H1 (cell line): ENCODE data around the gene OTOF. TPM values are rescaled to one million over a fixed set of nuclear protein-coding genes. Genes with fewer than 3 reads are reported as not detected.
A peak's percentile ranks its signal among the peaks of the same experiment; 100 is the strongest.

ENCODE experiments used
- CTCF ChIA-PET: fragments of 300-600 bp; sonication (Branson Sonifier 250); formaldehyde crosslinking; loops from one replicate; lab custom pipeline; 2021; ENCODE audit not compliant: partially characterized antibody; lab: Charles Lee
- POLR2A ChIA-PET: fragments of 300-600 bp; sonication (Branson Sonifier 250); formaldehyde crosslinking; loops from one replicate; lab custom pipeline; 2021; ENCODE audit warnings: inconsistent platforms; ENCODE audit not compliant: partially characterized antibody; lab: Charles Lee
- DNase-seq, 2 experiments: peaks; one replicate each; pipeline versions ENCODE4 v3.0.0 to v3.0.0-alpha.2; 2010 to 2022; ENCODE audit warnings: low spot score in 2 of 2, low read depth in 1 of 2, mixed read lengths in 1 of 2
- FAIRE-seq: peaks from 2 replicates; lab custom pipeline; 2011; peaks lifted over from hg19 to GRCh38; lab: Jason Lieb, UNC
- H2AFZ ChIP-seq: 2 replicates; pipeline ENCODE4 v1.8.1; 2012; ENCODE audit warnings: low read length, inconsistent platforms
- H2AK5ac ChIP-seq: 2 replicates; pipeline ENCODE4 v1.6.1; 2013; ENCODE audit warnings: low read depth, low read length
- H2BK120ac ChIP-seq: replicated peaks from 2 replicates; pipeline ENCODE3; 2013; ENCODE audit warnings: low read depth, low read length, inconsistent platforms
- H2BK12ac ChIP-seq: 2 replicates; pipeline ENCODE4 v1.6.1; 2013; ENCODE audit warnings: low read depth, low read length
- H2BK15ac ChIP-seq: 2 replicates; pipeline ENCODE4 v1.6.1; 2013; ENCODE audit warnings: low read length
- H2BK20ac ChIP-seq: 2 replicates; pipeline ENCODE4 v1.6.1; 2013; ENCODE audit warnings: low read length
- H2BK5ac ChIP-seq: 2 replicates; pipeline ENCODE4 v1.6.1; 2013; ENCODE audit warnings: low read depth, low read length
- H3K14ac ChIP-seq: 2 replicates; pipeline ENCODE4 v1.6.1; 2013; ENCODE audit warnings: inconsistent platforms; ENCODE audit not compliant: insufficient read length
- H3K18ac ChIP-seq: 2 replicates; pipeline ENCODE4 v1.6.1; 2013; ENCODE audit warnings: low read length; ENCODE audit errors: extremely low read depth
- H3K23ac ChIP-seq: 2 replicates; pipeline ENCODE4 v1.6.1; 2013; ENCODE audit warnings: inconsistent platforms; ENCODE audit not compliant: insufficient read length
- H3K23me2 ChIP-seq: 2 replicates; pipeline ENCODE4 v1.6.1; 2013; ENCODE audit warnings: low read depth, low read length
- H3K27ac ChIP-seq: 2 replicates; pipeline ENCODE4 v1.6.1; 2011; ENCODE audit warnings: low read depth, low read length, inconsistent platforms
- H3K27me3 ChIP-seq, 4 experiments: replicated peaks in 1 of 4; 1 replicate in 1 of 4; 2 replicates in 3 of 4; pipeline versions ENCODE4 v1.6.1 to v1.8.1; 2011 to 2013; ENCODE audit warnings: low read length in 3 of 4, mild to moderate bottlenecking in 3 of 4, inconsistent platforms in 2 of 4, mixed read lengths in 2 of 4, moderate library complexity in 1 of 4; ENCODE audit not compliant: control insufficient read depth in 3 of 4, insufficient read depth in 3 of 4; ENCODE audit errors: extremely low read depth in 1 of 4
- H3K36me3 ChIP-seq, 4 experiments: 2 replicates each; pipeline versions ENCODE4 v1.6.1 to v1.8.1; 2011 to 2013; ENCODE audit warnings: mild to moderate bottlenecking in 4 of 4, low read length in 3 of 4, moderate library complexity in 2 of 4, control low read depth in 1 of 4, inconsistent platforms in 1 of 4; ENCODE audit not compliant: insufficient read depth in 4 of 4, control insufficient read depth in 2 of 4
- H3K4ac ChIP-seq: replicated peaks from 2 replicates; pipeline ENCODE3; 2013; ENCODE audit warnings: low read length, low read depth, mixed read lengths, inconsistent platforms; ENCODE audit not compliant: insufficient read length
- H3K4me1 ChIP-seq, 4 experiments: replicated peaks in 1 of 4; 1 replicate in 1 of 4; 2 replicates in 3 of 4; pipeline versions ENCODE4 v1.6.1 to v1.8.1; 2011 to 2013; ENCODE audit warnings: low read length in 3 of 4, inconsistent platforms in 2 of 4, mixed read lengths in 1 of 4; ENCODE audit not compliant: insufficient read depth in 4 of 4, control insufficient read depth in 3 of 4
- H3K4me2 ChIP-seq, 2 experiments: 2 replicates each; pipeline versions ENCODE4 v1.6.1 to v1.8.1; 2011 to 2013; ENCODE audit warnings: low read depth in 2 of 2, low read length in 2 of 2, control low read depth in 1 of 2, inconsistent platforms in 1 of 2, mild to moderate bottlenecking in 1 of 2; ENCODE audit not compliant: insufficient read depth in 1 of 2
- H3K4me3 ChIP-seq, 4 experiments: fragments of 200-600, 300-600 bp in 1 of 4; sonication (generic), shearing (Covaris generic), sonication (Bioruptor Twin) in 1 of 4; 2 replicates each; pipeline versions ENCODE4 v1.5.1 to v1.8.1; 2011 to 2016; ENCODE audit warnings: low read length in 4 of 4, low read depth in 3 of 4, control low read depth in 2 of 4, inconsistent platforms in 2 of 4, mild to moderate bottlenecking in 2 of 4, mixed read lengths in 1 of 4, moderate library complexity in 1 of 4; ENCODE audit not compliant: insufficient read depth in 2 of 4; ENCODE audit errors: extremely low read depth in 1 of 4
- H3K56ac ChIP-seq: replicated peaks from 2 replicates; pipeline ENCODE3; 2013; ENCODE audit warnings: low read depth, mild to moderate bottlenecking, mixed read lengths, low read length, inconsistent platforms; ENCODE audit not compliant: insufficient read length
- H3K79me1 ChIP-seq: 2 replicates; pipeline ENCODE4 v1.6.1; 2013; ENCODE audit warnings: low read depth, low read length, control low read depth
- H3K79me2 ChIP-seq, 2 experiments: 2 replicates each; pipeline versions ENCODE4 v1.6.1 to v1.8.1; 2012 to 2013; ENCODE audit warnings: low read length in 2 of 2, mild to moderate bottlenecking in 2 of 2, inconsistent platforms in 1 of 2; ENCODE audit not compliant: insufficient read depth in 2 of 2, control insufficient read depth in 1 of 2
- H3K9ac ChIP-seq, 4 experiments: replicated peaks in 1 of 4; 1 replicate in 1 of 4; 2 replicates in 3 of 4; pipeline versions ENCODE4 v1.6.1 to v1.8.1; 2011 to 2013; ENCODE audit warnings: low read depth in 3 of 4, low read length in 3 of 4, control low read depth in 2 of 4, mild to moderate bottlenecking in 2 of 4, moderate library complexity in 2 of 4, inconsistent platforms in 1 of 4; ENCODE audit errors: extremely low read depth in 1 of 4
- H3K9me3 ChIP-seq, 2 experiments: 2 replicates each; pipeline versions ENCODE4 v1.6.1 to v1.8.1; 2012 to 2013; ENCODE audit warnings: mild to moderate bottlenecking in 2 of 2, moderate library complexity in 2 of 2, control low read depth in 1 of 2, inconsistent platforms in 1 of 2, low read depth in 1 of 2, low read length in 1 of 2, mixed read lengths in 1 of 2; ENCODE audit not compliant: insufficient read depth in 2 of 2
- H4K20me1 ChIP-seq, 2 experiments: replicated peaks in 1 of 2; 2 replicates each; pipeline versions ENCODE3 to v1.8.1; 2011 to 2013; ENCODE audit warnings: inconsistent platforms in 2 of 2, low read length in 2 of 2, mild to moderate bottlenecking in 1 of 2; ENCODE audit not compliant: insufficient read depth in 2 of 2, control insufficient read depth in 1 of 2
- H4K5ac ChIP-seq: 2 replicates; pipeline ENCODE4 v1.6.1; 2013; ENCODE audit warnings: low read length, low read depth, mixed read lengths, inconsistent platforms; ENCODE audit not compliant: insufficient read length
- H4K8ac ChIP-seq: 2 replicates; pipeline ENCODE4 v1.8.0; 2013; ENCODE audit warnings: mild to moderate bottlenecking, moderate library complexity, low read length, inconsistent platforms; ENCODE audit not compliant: insufficient read depth; ENCODE audit errors: extremely low read depth
- H4K91ac ChIP-seq: replicated peaks from 2 replicates; pipeline ENCODE3; 2013; ENCODE audit warnings: low read length, mixed read lengths, inconsistent platforms; ENCODE audit not compliant: insufficient read length
- KDM4A ChIP-seq: IDR thresholded peaks from one replicate; pipeline ENCODE4 v1.7.1; 2012; ENCODE audit warnings: low read depth, mild to moderate bottlenecking, moderate library complexity, low read length, inconsistent platforms; ENCODE audit not compliant: severe bottlenecking
- RAD21 ChIP-seq, 2 experiments: IDR thresholded peaks in 1 of 2; conservative IDR thresholded peaks in 1 of 2; 2 replicates each; pipeline ENCODE4 v1.6.1; 2011; ENCODE audit warnings: low read depth in 2 of 2, low read length in 2 of 2, improper control_type of control experiment in 1 of 2, inconsistent platforms in 1 of 2, mild to moderate bottlenecking in 1 of 2, moderate library complexity in 1 of 2
- RBBP5 ChIP-seq: IDR thresholded peaks from 2 replicates; pipeline ENCODE4 v1.7.1; 2012; ENCODE audit warnings: low read depth, mild to moderate bottlenecking, inconsistent platforms, low read length, moderate library complexity, borderline replicate concordance
- SRF ChIP-seq: IDR thresholded peaks from 2 replicates; pipeline ENCODE4 v1.6.1; 2011; ENCODE audit warnings: mild to moderate bottlenecking, low read depth, low read length, moderate library complexity
- SUZ12 ChIP-seq: fragments of 200-600 bp; sonication (generic); IDR thresholded peaks from 2 replicates; pipeline ENCODE4 v1.6.1; 2012; ENCODE audit warnings: mild to moderate bottlenecking, inconsistent platforms, low read length, moderate library complexity, mixed read lengths
- WGBS, 2 experiments: shearing (Covaris generic) in 1 of 2; methylation state at CpG; one replicate each; pipeline versions ENCODE4 v1.1.6 to v1.1.7; 2013 to 2015; ENCODE audit warnings: low lambda C conversion rate in 2 of 2, mixed read lengths in 2 of 2, inconsistent platforms in 1 of 2, low coverage in 1 of 2, missing lambda C conversion rate in 1 of 2; ENCODE audit not compliant: insufficient replicate concordance in 2 of 2, insufficient coverage in 1 of 2, insufficient read length in 1 of 2; ENCODE audit errors: extremely low coverage in 1 of 2, missing lambda C conversion rate in 1 of 2; 5-methylcytosine and 5-hydroxymethylcytosine counted together
- polyA plus RNA-seq, 7 experiments: library from polyadenylated mRNA; depleted of rRNA in 3 of 7; stranded (reverse) in 5 of 7; unstranded in 2 of 7; fragments of >200 nt in 5 of 7; fragments of 200-250 nt in 2 of 7; gene quantifications; 1 replicate in 5 of 7; 2 replicates in 1 of 7; 4 replicates in 1 of 7; pipeline versions ENCODE4 v1.2.1 to v1.2.3, GENCODE V29; 2011 to 2013; ENCODE audit warnings: missing spikeins in 2 of 7, mixed read lengths in 2 of 7
- total RNA-seq: library from RNA; stranded (reverse); fragmentation: NEBNext Ultra II Directional; extraction: Animal tissue kit (Norgen Biotek cat#: 25700); gene quantifications from 2 replicates; pipeline ENCODE4 v1.2.1, GENCODE V29; 2021

OTOF gene
- total and polyA plus RNA-seq, 2 of the 8 experiments (the other 6 are each of a cell fraction or from before 2014, with no cell fraction given) = 0.06 TPM; not detected in 1

DNA sequence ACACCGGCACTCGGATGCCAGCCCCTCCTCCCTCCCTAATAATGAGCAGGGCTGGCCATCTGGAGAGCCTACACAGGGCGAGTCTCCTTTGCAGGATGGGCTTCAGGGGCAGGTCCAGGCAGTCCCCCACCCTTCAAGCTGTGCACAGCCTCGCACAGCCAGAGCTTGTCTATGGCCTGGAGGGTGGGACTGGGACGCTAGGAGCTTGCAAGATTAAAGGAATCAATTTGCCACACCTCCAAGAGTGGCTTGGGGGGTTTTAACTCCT lies 43.9 kb upstream of the OTOF start:
- Histone ChIP-seq H3K79me2 (no peaks in the 10 kb centered on the region), H2BK20ac (no peak overlapping the region), H3K23ac (no peak overlapping the region), H4K8ac (no peak overlapping the region), H3K14ac (no peak overlapping the region), H2AFZ (no peak overlapping the region), H3K56ac (no peak overlapping the region), H2BK120ac (no peak overlapping the region), H2BK12ac (no peak overlapping the region), H2AK5ac (no peak overlapping the region), H3K23me2 (peaks cover 4% of the 10 kb centered on the region; the same call in 1 of the 2 replicates), H3K9ac (no peak overlapping the region), H3K27me3 (no peaks in the 10 kb centered on the region), H2BK15ac (no peak overlapping the region), H3K36me3 (no peaks in the 10 kb centered on the region; a peak in 1 of 8 replicates), H4K5ac (no peak overlapping the region), H3K4me1 (no peaks in the 10 kb centered on the region), H3K4me2 (no peak overlapping the region), H3K79me1 (no peaks in the 10 kb centered on the region), H4K20me1 (no peaks in the 10 kb centered on the region), H3K4ac (peak overlapping the region; percentile 34), H4K91ac (no peak overlapping the region), H3K4me3 (no peak overlapping the region), H3K18ac (no peak overlapping the region), H3K27ac (no peak overlapping the region), H3K9me3 (no peaks in the 10 kb centered on the region), H2BK5ac (no peak overlapping the region; the same call in 1 of the 2 replicates)
- ChIA-PET POLR2A (no interaction called here), CTCF (interaction anchor here (0.8 to 7.5 kb wide), 10 partner anchors 9 to 202 kb away, joined by 3 to 97 read pairs (median 4); a partner anchor contains a TSS)
- FAIRE-seq (no peak), DNase-seq (no peak)
- TF ChIP-seq SRF (no peak), RAD21 (IDR thresholded peaks at IDR 0.05 in 1 of 2, conservative IDR thresholded peaks at IDR 0.05 in 1 of 2; ENCODE audit: low read depth in 2 of 2, low read length in 2 of 2) (no peak), KDM4A (no peak), RBBP5 (no peak), SUZ12 (no peak)
- 76% methylated on average over 4 of the region's 5 CpGs; no CpG with 5 or more reads in 1 of the 2 experiments for WGBS, 2 experiments
